ENCODE results near the gene KRTAP4-6. TPM values are rescaled to one million over a fixed set of nuclear protein-coding genes. Genes with fewer than 3 reads are reported as not detected.
"Not testable (repeated sequence)": the region's sequence is repeated elsewhere in the genome, so short reads cannot be mapped to it uniquely, and the experiment has no call there.

KRTAP4-6 gene
- total and polyA plus RNA-seq, 2 experiments from 2014 or later: not detected

DNA sequence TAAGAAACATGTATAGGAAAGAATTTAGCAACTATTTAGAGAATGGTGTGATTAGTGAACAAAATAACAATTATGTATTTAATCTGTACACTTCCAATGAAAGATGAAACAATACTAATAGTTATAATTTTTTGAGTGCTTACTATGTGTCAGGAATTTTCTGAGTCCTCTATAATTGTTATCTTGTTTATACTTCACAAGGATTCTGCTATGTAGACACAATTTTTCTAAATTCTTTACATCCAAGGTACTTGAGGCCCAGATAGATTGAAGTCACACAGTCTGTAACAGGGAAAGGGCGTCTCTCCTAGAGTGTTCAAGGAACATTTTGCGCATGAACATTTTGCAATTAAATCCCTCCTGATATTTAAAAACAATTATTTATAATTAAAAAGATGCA lies 15.3 kb downstream of the KRTAP4-6 start:
- Histone ChIP-seq H3K4me3 (no peak overlapping the region), H3K9me2 (ENCODE audit: insufficient read depth) (no peaks in the 10 kb centered on the region), H3K9me3 (ENCODE audit: low read depth) (no peaks in the 10 kb centered on the region), H3K4me1 (ENCODE audit: insufficient read depth) (peaks cover 13% of the 10 kb centered on the region), H2AFZ (no peak overlapping the region), H3K9ac (no peak overlapping the region), H4K20me1 (ENCODE audit: insufficient read depth) (no peaks in the 10 kb centered on the region), H3K27me3 (replicated peaks; ENCODE audit: insufficient read depth) (no peaks in the 10 kb centered on the region), H3K36me3 (ENCODE audit: low read depth) (no peaks in the 10 kb centered on the region), H3K4me2 (ENCODE audit: unreplicated experiment) (no peak overlapping the region), H3K79me2 (ENCODE audit: insufficient read depth) (no peaks in the 10 kb centered on the region), H3F3A (ENCODE audit: insufficient read depth) (peaks cover 7% of the 10 kb centered on the region), H3K27ac (no peak overlapping the region)
- WGBS, 2 experiments (ENCODE audit: low coverage in 1 of 2, low lambda C conversion rate in 2 of 2, missing lambda C conversion rate in 2 of 2): 97 to 100% methylated on average over 2 of the region's 2 CpGs
- no peak for TF ChIP-seq EZH2 (IDR thresholded peaks at IDR 0.05; ENCODE audit: insufficient read depth, poor library complexity, severe bottlenecking)
- no peak for TF ChIP-seq EZH2phosphoT487 (IDR thresholded peaks at IDR 0.05; ENCODE audit: insufficient read depth, low read depth)
- DNase-seq: no peak
- in situ Hi-C loops (cut with MboI): no loop called here

DNA sequence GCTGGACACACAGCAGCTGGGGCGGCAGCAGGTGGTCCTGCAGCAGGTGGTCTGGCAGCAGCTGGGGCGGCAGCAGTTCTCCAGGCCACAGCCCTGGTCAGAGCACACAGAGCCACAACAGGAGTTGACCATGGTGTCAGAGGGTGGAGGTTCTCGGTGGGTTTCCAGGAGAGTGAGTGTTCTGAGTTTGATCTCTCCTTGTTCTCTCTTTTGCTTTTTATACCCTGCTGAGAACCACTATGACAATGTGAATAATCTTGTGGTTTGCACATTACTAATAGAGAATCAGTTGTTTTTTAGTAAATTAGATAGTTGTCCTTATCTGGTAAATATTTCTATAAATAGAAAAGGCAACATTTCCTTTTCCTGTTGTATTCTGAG lies 16.4 kb downstream of the KRTAP4-6 start, which contains the start of gene KRTAP4-12:
KRTAP4-12 (minus strand) TSS at position 192 of the 381 bp plus-strand sequence; CDS start at position 132, 60 bp downstream.
- H3K27ac ChIP-seq; H3K4me2 ChIP-seq (ENCODE audit: unreplicated experiment); in situ Hi-C loops (cut with MboI); H3K36me3 ChIP-seq (ENCODE audit: low read depth); H2AFZ ChIP-seq; H3F3A ChIP-seq (ENCODE audit: insufficient read depth); H3K4me3 ChIP-seq; H3K79me2 ChIP-seq (ENCODE audit: insufficient read depth); DNase-seq; H3K9me2 ChIP-seq (ENCODE audit: insufficient read depth); H3K27me3 ChIP-seq (replicated peaks; ENCODE audit: insufficient read depth); H3K9me3 ChIP-seq (ENCODE audit: low read depth); H4K20me1 ChIP-seq (ENCODE audit: insufficient read depth); H3K9ac ChIP-seq: not testable (repeated sequence)
- H3K4me1 ChIP-seq (ENCODE audit: insufficient read depth): peaks cover 13% of the 10 kb centered on the region
- WGBS, 2 experiments (ENCODE audit: low coverage in 1 of 2, low lambda C conversion rate in 2 of 2, missing lambda C conversion rate in 2 of 2): 57 to 63% methylated on average over 2 to 3 of the region's 3 CpGs

DNA sequence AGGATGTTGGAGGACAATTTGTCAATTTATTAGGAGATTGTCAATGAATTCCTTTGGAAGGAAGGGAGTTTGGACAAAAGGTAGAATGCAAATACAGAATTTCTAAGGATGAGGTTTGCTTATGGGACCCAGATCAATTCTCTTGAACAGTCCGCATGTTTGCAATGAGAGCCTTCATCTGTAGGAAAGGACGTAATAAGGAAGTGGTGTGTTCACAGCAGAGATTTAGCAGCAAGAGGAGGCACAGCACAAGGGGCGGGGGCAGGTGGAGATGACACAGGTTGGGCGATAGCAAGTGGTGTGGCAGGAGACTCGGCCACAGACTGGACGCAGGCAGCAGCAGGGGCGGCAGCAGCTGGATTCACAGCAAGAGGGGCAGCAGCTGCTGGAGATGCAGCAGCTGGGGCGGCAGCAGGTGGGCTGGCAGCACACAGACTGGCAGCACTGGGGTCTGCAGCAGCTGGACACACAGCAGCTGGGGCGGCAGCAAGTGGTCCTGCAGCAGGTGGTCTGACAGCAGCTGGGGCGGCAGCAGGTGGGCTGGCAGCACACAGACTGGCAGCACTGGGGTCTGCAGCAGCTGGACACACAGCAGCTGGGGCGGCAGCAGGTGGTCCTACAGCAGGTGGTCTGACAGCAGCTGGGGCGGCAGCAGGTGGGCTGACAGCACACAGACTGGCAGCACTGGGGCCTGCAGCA lies 16.9 kb downstream of the KRTAP4-6 start:
- H3K27ac ChIP-seq; in situ Hi-C loops (cut with MboI); H3K9me3 ChIP-seq (ENCODE audit: low read depth); DNase-seq; H3K9me2 ChIP-seq (ENCODE audit: insufficient read depth); H3F3A ChIP-seq (ENCODE audit: insufficient read depth); H3K4me2 ChIP-seq (ENCODE audit: unreplicated experiment); H3K79me2 ChIP-seq (ENCODE audit: insufficient read depth); H3K9ac ChIP-seq; H4K20me1 ChIP-seq (ENCODE audit: insufficient read depth); H3K27me3 ChIP-seq (replicated peaks; ENCODE audit: insufficient read depth); H3K4me3 ChIP-seq; H2AFZ ChIP-seq; H3K36me3 ChIP-seq (ENCODE audit: low read depth): not testable (repeated sequence)
- 79 to 82% methylated on average over 8 to 12 of the region's 12 CpGs for WGBS, 2 experiments (ENCODE audit: low coverage in 1 of 2, low lambda C conversion rate in 2 of 2, missing lambda C conversion rate in 2 of 2)
- H3K4me1 ChIP-seq (ENCODE audit: insufficient read depth): peaks cover 13% of the 10 kb centered on the region

DNA sequence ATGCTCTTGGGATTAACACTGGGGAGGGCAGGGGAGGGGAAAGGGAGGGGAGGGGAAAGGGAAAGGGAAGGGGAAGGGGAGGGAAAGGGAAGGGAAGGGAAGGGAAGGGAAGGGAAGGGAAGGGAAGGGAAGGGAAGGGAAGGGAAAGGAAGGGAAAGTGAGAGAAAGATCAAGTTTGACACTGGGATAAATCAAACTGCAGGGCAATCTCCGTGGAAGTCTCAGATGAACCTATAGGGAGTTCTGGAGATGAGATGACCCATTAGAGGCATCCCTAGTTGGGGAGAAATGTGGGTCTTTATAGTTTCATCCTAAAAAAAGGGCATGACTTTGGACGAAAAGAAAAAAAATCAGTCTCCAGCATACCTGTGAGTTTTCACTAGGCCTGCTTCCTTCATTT lies 18.6 kb downstream of the KRTAP4-6 start:
- H4K20me1 ChIP-seq (ENCODE audit: insufficient read depth): no peaks in the 10 kb centered on the region
- in situ Hi-C loops (cut with MboI): no loop called here
- H2AFZ ChIP-seq: no peak overlapping the region
- TF ChIP-seq EZH2phosphoT487 (IDR thresholded peaks at IDR 0.05; ENCODE audit: insufficient read depth, low read depth): no peak
- no peak for TF ChIP-seq EZH2 (IDR thresholded peaks at IDR 0.05; ENCODE audit: insufficient read depth, poor library complexity, severe bottlenecking)
- peaks cover 7% of the 10 kb centered on the region for H3F3A ChIP-seq (ENCODE audit: insufficient read depth)
- H3K9ac ChIP-seq: no peak overlapping the region
- no peak overlapping the region for H3K4me2 ChIP-seq (ENCODE audit: unreplicated experiment)
- no peaks in the 10 kb centered on the region for H3K9me3 ChIP-seq (ENCODE audit: low read depth)
- no peak overlapping the region for H3K4me3 ChIP-seq
- H3K27me3 ChIP-seq (replicated peaks; ENCODE audit: insufficient read depth): no peaks in the 10 kb centered on the region
- no peaks in the 10 kb centered on the region for H3K79me2 ChIP-seq (ENCODE audit: insufficient read depth)
- H3K9me2 ChIP-seq (ENCODE audit: insufficient read depth): no peaks in the 10 kb centered on the region
- no peak overlapping the region for H3K27ac ChIP-seq
- DNase-seq: no peak
- no peaks in the 10 kb centered on the region for H3K36me3 ChIP-seq (ENCODE audit: low read depth)
- H3K4me1 ChIP-seq (ENCODE audit: insufficient read depth): peaks cover 13% of the 10 kb centered on the region
- 66 to 78% methylated on average over 2 of the region's 2 CpGs for WGBS, 2 experiments (ENCODE audit: low coverage in 1 of 2, low lambda C conversion rate in 2 of 2, missing lambda C conversion rate in 2 of 2)

DNA sequence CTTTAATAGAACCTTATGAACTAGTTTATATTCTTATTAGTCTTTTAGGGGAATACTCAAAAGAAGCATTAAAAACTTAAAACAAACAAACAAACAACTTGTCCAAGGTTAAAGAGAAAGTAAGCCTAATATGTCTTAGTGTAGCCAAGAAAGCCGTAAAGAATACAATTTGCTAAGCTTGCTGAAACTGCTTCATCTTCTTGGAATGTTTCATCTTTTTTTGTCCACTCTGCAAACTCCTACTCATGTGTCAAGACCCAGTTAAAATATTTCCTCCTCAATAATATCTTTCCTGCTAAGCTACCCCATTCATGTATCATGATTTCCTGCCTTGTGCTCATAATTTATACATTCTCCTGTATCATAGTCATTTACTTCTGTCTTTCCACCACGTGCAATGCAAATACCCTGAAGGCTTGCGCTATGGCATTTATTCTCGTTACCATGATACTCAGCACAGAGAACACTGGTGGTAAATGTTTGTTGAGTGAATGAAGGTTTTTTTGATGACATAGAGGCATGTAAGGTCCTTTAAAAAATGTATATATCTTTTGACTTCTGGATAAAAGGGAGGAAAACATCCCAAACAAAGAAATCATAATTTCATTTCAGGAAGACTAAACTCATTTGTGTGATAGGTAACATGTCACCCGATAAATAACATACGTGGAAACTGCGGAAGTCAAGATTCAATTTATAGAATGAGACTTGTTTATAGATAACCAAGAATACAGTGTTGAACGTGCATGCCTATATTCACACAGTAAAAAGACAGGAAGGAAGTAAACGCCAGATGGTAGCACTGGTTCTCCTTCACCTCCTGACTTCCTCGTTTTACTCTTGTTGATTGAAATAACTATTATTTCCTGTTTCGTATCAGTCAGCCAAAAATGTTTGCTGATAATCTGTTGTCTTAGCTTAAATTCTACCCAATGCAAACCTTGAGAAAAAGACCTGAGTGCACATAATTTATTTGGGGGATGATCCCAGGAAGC lies 20.4 kb downstream of the KRTAP4-6 start:
- H2AFZ ChIP-seq; H3K79me2 ChIP-seq (ENCODE audit: insufficient read depth); H3K27me3 ChIP-seq (replicated peaks; ENCODE audit: insufficient read depth); H3K4me3 ChIP-seq; H3K36me3 ChIP-seq (ENCODE audit: low read depth); H3K9me3 ChIP-seq (ENCODE audit: low read depth); H3K9ac ChIP-seq; in situ Hi-C loops (cut with MboI); H3K27ac ChIP-seq; H3K9me2 ChIP-seq (ENCODE audit: insufficient read depth); H3F3A ChIP-seq (ENCODE audit: insufficient read depth); DNase-seq; H4K20me1 ChIP-seq (ENCODE audit: insufficient read depth); H3K4me2 ChIP-seq (ENCODE audit: unreplicated experiment): not testable (repeated sequence)
- 65 to 66% methylated on average over 11 of the region's 11 CpGs for WGBS, 2 experiments (ENCODE audit: low coverage in 1 of 2, low lambda C conversion rate in 2 of 2, missing lambda C conversion rate in 2 of 2)
- peaks cover 13% of the 10 kb centered on the region for H3K4me1 ChIP-seq (ENCODE audit: insufficient read depth)
